ENCODE data around the gene TNRC6C.

DNA sequence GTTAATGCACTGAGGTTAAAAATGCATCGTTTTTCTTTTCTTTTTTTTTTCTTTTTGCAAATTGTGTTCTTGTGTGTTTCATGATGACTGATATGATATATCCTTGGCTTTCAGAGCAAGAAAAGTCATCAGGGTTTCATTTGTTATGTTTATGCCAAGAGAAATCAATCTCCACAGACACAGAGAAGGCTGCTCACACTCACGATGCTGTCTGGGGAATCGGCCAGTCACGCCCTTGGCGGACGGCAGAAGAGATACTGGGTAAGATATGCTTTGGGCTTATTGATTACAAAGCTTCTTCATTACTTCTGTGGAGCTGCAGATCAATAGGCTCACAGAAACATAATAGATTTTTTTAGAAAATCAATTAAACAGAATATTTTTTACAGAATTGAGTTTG lies 42.2 kb upstream of the TNRC6C start:
- TF ChIP-seq, protein P1, sequence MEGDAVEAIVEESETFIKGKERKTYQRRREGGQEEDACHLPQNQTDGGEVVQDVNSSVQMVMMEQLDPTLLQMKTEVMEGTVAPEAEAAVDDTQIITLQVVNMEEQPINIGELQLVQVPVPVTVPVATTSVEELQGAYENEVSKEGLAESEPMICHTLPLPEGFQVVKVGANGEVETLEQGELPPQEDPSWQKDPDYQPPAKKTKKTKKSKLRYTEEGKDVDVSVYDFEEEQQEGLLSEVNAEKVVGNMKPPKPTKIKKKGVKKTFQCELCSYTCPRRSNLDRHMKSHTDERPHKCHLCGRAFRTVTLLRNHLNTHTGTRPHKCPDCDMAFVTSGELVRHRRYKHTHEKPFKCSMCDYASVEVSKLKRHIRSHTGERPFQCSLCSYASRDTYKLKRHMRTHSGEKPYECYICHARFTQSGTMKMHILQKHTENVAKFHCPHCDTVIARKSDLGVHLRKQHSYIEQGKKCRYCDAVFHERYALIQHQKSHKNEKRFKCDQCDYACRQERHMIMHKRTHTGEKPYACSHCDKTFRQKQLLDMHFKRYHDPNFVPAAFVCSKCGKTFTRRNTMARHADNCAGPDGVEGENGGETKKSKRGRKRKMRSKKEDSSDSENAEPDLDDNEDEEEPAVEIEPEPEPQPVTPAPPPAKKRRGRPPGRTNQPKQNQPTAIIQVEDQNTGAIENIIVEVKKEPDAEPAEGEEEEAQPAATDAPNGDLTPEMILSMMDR (conservative IDR thresholded peaks at IDR 0.05; ENCODE audit: low read depth in 2 of 2): no peak
- TF ChIP-seq EZH2 (IDR thresholded peaks at IDR 0.05; ENCODE audit: low read depth, unreplicated experiment): no peak
- no peak for TF ChIP-seq POLR2AphosphoS5 (IDR thresholded peaks at IDR 0.05; ENCODE audit: low read depth)
- TF ChIP-seq EZH2phosphoT487 (IDR thresholded peaks at IDR 0.05; ENCODE audit: unreplicated experiment): no peak
- TF ChIP-seq STAT1 (IDR thresholded peaks at IDR 0.05; ENCODE audit: unreplicated experiment): no peak
- no peak for TF ChIP-seq CREB1 (CRISPR knock-in tag; IDR thresholded peaks at IDR 0.05; ENCODE audit: low read depth)
- TF ChIP-seq, protein P2, sequence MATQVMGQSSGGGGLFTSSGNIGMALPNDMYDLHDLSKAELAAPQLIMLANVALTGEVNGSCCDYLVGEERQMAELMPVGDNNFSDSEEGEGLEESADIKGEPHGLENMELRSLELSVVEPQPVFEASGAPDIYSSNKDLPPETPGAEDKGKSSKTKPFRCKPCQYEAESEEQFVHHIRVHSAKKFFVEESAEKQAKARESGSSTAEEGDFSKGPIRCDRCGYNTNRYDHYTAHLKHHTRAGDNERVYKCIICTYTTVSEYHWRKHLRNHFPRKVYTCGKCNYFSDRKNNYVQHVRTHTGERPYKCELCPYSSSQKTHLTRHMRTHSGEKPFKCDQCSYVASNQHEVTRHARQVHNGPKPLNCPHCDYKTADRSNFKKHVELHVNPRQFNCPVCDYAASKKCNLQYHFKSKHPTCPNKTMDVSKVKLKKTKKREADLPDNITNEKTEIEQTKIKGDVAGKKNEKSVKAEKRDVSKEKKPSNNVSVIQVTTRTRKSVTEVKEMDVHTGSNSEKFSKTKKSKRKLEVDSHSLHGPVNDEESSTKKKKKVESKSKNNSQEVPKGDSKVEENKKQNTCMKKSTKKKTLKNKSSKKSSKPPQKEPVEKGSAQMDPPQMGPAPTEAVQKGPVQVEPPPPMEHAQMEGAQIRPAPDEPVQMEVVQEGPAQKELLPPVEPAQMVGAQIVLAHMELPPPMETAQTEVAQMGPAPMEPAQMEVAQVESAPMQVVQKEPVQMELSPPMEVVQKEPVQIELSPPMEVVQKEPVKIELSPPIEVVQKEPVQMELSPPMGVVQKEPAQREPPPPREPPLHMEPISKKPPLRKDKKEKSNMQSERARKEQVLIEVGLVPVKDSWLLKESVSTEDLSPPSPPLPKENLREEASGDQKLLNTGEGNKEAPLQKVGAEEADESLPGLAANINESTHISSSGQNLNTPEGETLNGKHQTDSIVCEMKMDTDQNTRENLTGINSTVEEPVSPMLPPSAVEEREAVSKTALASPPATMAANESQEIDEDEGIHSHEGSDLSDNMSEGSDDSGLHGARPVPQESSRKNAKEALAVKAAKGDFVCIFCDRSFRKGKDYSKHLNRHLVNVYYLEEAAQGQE (IDR thresholded peaks at IDR 0.05; ENCODE audit: unreplicated experiment): no peak
- TF ChIP-seq NANOG (IDR thresholded peaks at IDR 0.05; ENCODE audit: borderline replicate concordance): no peak
- TF ChIP-seq, protein P3, sequence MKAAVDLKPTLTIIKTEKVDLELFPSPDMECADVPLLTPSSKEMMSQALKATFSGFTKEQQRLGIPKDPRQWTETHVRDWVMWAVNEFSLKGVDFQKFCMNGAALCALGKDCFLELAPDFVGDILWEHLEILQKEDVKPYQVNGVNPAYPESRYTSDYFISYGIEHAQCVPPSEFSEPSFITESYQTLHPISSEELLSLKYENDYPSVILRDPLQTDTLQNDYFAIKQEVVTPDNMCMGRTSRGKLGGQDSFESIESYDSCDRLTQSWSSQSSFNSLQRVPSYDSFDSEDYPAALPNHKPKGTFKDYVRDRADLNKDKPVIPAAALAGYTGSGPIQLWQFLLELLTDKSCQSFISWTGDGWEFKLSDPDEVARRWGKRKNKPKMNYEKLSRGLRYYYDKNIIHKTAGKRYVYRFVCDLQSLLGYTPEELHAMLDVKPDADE (IDR thresholded peaks at IDR 0.05): no peak
- no peak for TF ChIP-seq JUNB (IDR thresholded peaks at IDR 0.05; ENCODE audit: unreplicated experiment)
- TF ChIP-seq ZNF114 (CRISPR knock-in tag; IDR thresholded peaks at IDR 0.05): no peak

All from GM23338 (cell line).